ENCODE data around the gene CFAP74. TPM values are rescaled to one million over a fixed set of nuclear protein-coding genes. Genes with fewer than 3 reads are reported as not detected.

Gene CFAP74
- total RNA-seq, 1 donor from 2014 or later = not detected

DNA sequence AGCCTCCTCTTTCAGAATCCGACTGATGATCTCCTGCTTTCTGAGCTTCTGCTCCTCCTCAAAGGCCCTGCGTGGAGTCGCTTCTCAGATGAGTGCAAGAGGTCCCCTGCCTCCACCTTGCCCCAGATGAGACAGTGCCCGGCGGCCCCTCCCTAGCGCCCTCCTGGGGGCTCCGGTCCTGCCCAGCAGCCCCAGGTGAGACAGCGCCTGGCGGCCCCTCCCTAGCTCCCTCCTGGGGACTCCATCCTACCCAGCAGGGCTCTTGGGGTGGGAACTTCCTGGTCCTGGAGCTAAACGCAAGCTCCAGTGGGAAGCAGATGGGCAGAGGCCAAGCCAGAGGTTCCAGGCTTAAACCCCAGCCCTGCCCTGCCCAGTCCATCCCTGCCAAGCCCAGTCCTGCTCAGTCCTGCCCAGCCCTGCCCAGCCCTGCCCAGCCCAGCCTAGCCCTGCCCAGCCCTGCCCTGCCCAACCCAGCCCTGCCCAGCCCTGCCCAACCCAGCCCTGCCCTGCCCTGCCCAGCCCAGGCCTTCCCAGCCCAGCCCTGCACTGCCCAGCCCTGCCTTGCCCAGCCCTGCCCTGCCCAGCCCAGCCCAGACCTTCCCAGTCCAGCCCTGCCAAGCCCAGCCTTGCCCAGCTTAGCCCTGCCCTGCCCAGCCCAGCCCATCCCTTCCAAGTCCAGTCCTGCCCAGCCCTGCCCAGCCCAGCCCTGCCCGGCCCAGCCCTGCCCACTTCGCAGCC, 34.6 kb downstream of the CFAP74 start:
- no peak for DNase-seq (ENCODE audit: low spot score)

DNA sequence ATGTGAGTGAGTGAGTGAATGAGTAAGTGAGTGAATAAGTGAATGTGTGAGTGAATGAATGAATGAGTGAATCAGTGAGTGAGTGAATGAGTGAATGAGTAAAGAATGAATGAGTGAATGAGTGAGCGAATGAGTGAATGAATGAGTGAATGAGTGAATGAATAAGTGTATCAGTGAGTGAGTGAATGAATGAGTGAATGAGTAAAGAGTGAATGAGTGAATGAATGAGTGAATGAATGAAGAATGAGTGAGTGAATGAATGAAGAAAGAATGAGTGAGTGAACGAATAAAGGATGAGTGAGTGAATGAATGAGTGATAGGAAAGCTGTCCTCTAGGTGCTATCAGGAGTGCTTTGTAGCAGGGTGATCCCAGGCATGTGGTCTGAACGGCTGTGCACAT, 35.7 kb downstream of the CFAP74 start:
- DNase-seq (ENCODE audit: low spot score) = no peak

DNA sequence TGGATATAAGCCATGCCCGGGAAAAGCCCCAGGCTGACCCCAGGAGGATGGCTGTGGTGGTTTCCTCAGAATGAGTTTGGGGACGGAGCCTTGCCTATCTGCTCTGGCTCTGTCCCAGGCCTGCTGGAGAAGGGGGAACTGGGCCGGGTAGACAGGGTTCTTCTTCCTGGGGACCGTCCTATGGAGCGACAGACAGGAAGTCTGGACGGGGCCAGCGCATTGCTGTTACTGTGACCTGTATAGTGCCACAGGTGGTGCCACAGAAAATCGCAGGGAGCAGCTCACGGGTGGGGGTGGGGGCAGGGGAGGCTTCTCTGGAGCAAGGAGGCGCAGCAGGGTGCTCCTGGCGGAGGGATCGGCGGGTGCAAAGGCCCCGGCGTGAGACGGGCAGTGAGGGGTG, 36.4 kb downstream of the CFAP74 start:
- no peak for DNase-seq (ENCODE audit: low spot score)

DNA sequence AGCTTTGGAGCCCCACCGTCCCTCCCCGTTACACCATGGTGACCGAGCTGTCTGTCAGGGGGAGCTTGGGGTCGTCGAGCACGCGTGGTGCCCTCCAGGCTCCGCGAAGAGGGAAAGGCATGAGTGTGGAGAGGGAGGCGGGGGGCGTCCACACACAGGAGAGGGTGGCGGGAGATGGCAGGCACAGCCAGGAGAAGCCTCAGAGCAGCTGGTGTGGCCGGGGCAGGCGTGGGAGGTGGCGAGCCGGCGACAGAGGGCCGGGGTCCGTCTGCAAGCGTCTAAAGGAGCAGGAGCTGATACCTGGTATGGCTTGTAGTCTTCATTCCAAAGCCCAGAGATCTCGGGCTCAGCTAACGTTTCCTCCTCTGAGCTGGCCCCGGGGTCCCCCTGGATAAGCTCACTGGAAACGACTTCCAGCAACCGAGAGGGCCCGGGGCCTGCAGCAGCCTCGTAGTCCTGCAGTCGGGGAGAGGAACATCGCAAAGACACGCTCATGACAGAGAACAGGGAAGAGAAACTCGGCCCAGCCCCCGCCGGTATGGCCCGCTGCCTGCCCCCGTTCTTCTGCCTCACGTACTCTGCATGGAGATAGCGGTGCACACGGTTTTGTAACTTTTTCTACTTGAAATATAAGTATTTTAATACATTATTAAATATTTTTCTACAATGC, 37.4 kb downstream of the CFAP74 start:
- DNase-seq (ENCODE audit: low spot score) = no peak

DNA sequence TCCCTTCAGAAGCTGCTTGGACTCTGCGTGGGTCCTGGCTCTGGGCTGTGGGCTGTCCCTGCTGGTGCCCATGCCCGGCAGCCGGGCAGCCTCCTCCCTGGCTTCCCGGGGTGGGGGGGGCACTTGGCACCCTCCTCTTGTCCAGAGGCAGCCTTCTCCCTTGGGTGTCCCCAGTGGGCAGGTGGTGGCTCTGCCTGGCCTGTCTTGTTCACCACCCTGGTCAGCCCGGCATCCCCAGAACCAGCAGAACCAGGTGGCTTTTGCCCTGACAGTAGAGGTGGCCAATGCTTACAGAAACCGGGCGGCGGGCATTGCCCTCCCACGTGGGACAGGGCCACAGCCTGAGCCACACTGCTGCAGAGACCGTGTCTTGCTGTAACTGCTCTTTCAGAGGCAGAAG, 38.0 kb downstream of the CFAP74 start:
- DNase-seq (ENCODE audit: low spot score) = no peak

DNA sequence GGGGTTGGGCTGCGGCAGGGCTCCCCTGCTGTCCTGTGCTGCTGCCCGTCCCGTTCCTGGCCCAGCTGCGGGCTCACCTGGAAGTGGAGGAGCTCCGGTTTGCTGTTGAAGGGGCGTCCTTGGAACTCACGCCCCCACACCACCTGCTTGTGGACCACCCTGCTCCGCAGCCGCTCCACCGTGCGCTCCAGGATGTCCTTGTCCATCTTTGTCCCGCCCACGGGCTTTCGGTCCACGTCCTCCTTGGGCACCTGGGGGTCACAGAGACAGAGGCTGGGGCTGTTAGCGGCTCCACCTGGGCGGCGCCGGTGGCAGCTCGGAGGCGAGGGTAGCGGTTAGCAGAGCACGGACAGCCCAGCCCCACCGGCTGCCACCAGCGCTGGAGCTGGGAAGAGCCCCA, 38.8 kb downstream of the CFAP74 start:
- no peak for DNase-seq (ENCODE audit: low spot score)

DNA sequence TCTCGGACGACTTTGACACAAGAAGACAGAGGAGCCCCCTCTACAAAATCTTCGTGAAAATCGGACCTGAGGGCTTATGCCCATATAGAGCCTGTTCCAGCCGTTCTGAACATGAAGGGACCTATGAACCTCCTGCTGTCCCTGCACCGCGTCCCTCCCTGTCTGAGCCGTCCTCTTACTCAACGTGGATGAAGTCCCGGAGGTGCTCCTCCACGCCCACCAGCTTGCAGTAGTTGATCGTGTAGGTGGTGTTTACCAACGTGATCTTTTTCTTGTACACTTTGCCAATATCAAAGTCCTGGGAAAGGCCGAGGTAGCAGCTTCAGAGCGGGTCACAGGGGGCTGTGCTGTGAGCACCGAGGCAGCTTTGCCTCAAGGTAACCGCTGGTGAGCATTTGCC, 40.0 kb downstream of the CFAP74 start:
- no peak for DNase-seq (ENCODE audit: low spot score)

DNA sequence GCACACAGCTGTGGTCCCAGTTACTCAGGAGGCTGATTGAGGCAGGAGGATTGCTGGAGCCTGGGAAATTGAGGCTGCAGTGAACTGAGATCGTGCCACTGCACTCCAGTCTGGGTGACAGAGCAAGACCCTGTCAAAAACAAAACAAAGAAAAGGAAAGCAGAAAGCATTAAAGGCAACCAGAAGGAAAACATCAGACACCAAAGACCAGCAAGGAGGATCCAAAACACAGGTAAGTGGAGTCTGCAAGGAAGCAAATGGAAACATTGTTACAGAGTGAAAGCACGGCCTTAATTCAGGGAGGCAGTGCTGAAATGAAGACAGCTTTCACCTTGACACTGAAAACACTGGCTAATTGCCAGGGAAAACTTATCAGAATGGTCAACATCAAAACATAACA, 40.8 kb downstream of the CFAP74 start:
- DNase-seq (ENCODE audit: low spot score) = no peak

DNA sequence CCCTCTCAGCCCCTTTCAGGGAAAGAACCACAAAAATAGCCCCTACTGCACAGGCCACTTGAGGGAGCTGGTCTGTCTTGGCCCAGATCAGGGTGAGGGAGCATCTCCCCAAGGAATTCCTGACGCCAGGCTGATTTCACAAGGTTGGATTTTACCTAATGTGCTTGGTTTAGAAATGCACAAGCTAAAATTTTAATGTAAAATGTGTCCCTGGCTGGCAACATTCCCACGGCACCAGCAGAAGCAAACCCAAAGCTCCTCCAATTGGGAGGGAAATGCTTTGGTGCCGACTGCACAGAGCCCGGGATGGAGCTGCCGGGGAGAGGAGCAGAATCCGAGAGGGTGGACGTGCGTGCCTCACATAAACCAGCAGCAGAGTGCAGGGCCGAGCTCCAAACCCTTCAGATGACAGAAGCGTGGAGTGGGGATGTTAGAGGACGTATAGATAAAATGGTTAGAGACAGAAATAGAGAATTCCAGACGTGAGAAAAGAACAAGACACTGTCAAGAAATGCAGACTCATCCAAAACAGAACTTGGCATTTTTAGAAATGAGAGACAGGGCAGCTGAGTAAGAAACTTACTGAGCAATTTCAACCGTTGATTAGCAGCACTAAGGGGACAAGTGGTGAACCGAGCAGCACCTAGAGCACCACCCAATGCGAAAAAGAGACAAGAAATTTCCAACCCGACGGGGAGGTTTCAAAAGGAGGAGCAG, 42.9 kb downstream of the CFAP74 start:
- no peak for DNase-seq (ENCODE audit: low spot score)

DNA sequence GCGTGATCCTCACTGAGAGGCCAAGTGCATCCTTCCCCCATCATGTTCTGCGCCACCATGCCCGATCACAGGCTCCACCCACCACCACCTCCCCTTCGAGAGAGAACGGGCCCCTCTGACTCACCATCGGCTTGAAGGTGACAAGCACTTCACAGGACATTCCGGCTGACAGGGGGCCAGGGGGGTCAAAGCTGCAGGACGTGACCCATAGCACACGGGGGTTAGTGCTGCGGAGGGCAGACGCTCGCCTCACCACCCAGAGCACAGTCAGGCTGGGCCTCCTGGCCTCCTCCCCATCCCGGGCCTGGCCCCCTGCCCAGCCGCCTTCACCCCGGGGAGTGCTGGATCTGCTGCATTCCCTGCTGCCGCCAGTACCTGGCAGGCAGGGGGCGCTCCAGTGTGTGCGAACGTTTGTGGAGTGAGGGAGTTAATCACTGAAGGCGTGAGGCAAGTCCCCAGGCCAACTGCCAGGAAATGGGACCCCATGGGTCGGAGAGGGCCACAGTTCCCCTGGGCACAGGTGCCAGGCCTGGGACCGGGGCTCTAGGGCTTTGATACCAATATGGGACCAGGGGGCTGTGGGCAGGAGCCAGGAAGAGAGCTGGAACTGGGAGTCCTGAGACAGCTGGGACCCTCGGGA, 43.6 kb downstream of the CFAP74 start:
- DNase-seq (ENCODE audit: low spot score) = peak; percentile 71

DNA sequence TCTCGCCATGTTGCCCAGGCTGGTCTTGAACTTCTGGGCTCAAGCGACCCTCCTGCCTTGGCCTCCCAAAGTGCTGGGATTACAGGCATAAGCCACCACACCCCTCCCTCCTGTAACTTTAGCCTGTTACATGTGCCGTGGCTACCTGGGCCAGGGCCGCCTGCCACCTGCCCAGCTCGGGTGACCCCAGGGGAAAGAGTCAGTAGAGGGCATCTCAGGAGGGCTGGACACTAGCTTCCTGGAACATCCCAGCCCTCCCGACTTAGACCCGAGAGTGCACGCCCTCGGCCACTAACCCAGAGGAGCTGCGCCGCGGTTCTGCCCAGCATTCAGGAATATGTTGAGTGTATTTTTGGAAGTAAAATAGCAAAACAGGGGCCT, 44.1 kb downstream of the CFAP74 start:
- no peak for DNase-seq (ENCODE audit: low spot score)

DNA sequence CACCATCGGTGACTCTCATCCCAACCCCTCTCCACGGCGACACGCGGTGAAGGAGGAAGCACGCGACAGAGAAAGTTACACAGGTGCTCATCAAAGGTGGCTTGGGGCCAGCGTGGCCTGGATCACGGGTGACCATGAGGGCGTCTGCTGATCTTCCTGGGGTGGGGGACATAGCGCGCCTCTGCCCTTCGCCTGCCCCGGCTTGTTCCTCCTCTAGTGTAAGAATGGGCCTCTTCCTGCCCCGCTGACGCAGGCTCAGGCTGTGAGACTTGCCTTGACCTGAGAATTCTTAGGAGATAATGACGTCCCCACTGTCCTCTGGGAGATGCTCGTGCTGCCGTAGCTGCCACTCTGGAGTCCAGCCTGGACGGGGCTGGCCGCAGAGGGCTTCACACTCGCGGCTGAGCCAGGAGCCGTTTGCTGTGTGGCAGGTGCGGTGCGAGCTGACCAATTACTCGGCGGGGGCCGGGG, 45.5 kb downstream of the CFAP74 start:
- no peak for DNase-seq (ENCODE audit: low spot score)

DNA sequence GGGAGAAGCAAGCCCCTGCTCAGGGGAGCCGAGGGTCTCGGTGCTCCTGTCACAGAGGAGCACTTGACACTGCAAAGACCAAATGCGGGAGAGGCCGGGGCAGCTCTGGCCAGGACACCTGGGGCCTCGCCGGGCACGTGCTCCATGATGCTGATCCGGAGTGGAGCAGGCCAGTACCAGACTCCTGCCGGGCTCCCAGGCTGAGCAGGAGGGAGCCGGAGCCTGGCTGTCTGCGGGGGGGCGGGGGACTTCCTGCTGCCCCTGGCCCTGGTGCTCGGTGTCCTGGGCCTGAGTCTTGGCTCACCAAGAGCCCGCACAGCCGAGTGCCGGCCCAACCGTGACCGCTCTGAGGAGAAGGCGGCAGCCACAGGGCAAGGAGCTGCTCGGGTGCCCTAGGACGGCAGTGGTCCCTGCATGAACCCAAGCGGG, 46.0 kb downstream of the CFAP74 start:
- no peak for DNase-seq (ENCODE audit: low spot score)

DNA sequence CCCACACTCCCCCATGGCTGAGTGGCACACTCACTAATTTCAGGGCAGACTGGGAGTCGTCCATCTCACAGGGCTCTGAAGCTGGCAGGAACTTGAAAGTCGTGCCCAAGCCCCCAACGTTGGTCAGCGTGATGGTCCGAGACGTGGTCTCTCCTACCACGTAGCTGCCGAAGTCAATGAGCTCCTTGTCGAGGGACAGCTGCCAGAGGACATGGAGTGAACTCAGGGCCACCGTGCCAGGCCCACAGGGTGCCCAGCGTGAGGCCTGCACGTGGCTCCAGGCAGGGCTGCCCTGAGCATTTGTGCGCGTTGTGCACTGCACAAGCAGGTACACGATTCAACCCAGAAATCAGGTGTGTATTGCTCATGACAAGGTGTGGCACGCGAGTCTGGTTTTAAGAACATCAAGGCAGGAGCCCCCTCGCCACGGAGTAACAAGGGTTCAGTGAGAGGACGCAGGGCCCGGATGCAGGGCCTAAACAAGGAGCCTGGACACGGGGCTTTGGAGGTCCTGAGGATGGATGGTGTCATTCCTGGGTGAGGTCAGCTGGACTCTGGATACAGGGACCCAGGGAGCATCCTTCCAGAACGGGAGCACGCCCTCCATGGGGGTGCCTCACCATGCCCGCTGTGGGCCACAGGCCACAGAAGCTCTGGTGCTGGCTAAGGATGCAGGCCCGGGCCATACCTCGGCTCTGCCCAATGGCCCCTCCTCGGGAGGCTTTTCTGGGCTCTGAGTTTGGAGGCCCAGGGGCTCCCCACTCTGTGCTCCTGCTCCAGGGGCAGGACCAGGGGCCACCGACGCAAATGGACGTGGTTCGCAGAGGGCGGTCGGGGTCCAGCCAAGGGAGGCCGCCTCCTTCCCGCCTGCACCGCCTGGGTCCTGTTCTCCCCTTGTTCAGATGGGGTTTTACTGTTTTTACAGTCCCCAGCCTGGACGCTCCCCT, 46.7 kb downstream of the CFAP74 start:
- no peak for DNase-seq (ENCODE audit: low spot score)

DNA sequence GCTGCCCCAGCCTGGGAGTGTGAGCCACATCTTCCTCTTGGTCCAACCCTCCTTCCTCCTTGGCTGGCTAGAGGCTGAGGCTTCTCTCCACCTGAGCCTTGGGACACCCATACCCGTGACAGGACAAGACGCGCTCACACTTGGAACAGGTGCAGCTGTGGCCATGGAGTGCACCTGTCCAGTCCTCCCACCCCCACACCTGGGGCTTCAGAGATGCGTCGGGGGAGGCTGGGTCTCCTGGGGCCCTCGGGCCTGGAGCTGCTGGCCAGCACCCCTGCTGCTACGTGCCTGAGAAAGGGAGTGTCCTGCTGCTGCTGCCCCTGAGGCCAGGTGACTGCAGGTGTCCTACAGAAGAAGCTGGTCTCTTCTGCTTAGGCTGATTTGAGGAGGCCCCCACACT, 47.5 kb downstream of the CFAP74 start:
- no peak for DNase-seq (ENCODE audit: low spot score)

DNA sequence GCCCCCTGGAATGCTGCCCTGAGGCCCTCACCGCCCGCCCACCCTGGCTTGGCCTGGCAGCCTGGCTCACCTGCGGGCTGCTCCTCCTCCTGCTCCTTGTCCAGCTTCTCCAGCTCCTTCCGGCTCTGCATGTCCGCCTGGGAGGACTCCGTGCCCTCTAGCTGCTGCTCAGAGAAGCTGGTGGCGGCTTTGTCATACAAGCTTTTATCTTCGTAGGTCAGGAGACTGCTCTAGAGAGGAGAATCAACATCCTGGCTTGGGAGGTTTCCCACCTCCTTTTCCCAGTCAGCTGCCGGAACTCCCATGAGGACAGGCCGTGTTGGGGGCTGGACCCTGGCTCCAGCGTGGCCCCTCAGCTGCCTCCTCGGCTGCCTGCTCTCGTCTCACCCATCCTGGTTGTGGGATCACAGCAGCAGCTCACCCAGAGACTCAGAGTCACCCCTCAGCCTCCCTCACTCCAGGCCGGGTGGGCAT, 47.9 kb downstream of the CFAP74 start:
- no peak for DNase-seq (ENCODE audit: low spot score)

DNA sequence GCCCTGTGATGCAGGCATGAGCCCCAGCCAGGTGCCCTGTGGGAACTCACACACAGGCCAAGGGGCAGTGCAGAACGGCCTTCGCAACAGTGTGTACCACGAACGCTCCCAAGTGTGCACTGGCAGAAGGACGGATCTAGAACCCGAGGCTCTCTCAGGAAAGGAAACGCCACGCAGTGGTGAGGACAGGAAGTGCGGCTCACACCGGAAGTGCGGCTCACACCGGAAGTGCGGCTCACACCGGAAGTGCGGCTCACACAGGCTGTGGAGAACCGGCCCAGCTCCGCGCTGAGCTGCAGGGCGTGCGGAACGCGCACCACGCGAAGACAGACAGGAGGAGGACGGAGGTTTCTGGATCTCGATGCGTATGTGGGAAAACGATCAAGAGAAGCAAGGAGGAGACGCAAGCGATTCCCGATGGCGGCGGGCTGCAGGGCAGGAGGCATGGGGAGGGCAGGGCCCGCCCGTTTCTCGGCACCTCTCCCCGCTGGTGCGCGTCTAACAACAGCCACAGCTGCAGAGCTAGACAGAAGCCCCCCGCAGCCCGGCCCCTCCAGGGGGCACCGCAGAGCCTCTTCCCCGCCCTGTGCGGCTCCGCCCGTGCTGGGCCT, 48.6 kb downstream of the CFAP74 start:
- no peak for DNase-seq (ENCODE audit: low spot score)

DNA sequence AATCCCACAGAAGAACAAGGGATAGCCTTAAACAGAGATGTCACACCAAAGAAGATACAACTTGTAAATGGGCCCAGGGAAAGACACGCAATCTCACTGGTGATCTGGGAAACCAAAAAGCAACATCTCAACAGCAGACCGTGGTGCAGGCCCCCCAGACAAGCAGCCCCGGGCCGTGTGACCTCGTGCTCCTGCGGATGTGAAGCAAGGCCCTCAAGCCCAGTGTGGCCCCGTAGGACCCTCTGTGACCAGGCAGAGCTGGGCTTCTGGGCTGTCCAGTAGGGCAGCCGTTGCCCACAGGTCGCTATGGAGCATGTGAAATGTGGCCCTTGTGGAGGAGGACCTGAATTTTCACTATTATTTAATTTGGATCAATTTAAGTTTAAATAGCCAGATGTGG, 49.6 kb downstream of the CFAP74 start:
- no peak for DNase-seq (ENCODE audit: low spot score)

DNA sequence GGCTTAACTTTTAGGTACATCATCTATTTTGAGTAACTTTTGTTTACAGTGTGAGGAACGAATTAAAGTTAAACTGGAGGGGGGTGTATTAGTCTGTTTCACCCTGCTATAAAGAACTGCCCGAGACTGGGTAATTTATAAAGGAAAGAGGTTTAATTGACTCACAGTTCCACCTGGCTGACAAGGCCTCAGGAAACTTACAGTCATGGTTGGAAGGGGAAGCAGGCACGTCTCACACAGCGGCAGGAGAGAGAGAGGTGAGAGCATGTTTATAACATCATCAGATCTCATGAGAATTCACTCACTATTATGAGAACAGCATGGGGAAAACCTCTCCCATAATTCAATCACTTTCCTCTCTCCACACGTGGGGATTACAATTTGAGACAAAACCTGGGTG, 52.6 kb downstream of the CFAP74 start:
- no peak for DNase-seq (ENCODE audit: low spot score)

DNA sequence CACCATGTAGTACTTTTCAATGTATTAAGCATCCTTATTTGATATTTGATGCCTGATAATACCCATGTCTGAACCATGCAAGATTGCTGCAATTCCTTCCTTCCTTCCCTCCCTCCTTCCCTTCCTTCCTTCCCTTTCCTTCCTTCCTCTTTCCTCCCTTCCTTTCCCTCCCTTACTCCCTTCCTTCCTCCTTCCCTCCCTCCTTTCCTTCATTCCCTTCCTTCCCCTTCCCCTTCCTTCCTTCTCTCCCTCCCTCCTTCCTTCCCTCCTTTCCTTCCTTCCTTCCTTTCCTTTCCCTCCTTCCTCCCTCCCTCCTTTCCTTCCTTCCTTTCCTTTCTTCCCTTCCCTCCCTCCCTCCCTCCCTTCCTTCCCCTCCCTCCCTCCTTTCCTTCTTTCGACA, 54.8 kb downstream of the CFAP74 start:
- no peak for DNase-seq (ENCODE audit: low spot score)

DNA sequence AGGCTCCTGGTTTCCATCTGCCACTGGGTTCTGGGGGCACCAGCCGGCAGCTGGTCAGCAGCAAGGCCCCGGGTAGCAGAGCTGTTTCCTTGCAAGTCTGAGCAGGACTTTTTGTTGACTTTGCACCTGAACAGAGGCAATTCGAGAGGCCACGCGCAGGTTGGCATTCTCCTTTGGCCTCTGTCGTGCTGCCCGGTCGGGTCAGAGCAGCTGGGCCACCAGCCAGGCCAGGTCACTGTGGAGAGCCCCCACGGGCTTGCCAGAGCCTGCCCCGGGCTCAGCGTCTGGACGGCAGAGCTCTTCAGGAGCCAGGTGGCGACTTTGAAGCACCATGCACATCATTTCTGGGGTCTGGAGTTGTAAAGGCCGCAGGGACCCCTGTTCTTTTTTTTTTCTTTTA, 56.1 kb downstream of the CFAP74 start:
- no peak for DNase-seq (ENCODE audit: low spot score)

Data from mucosa of gallbladder (tissue), 1 donor.